Hippocampal formation (tissue), 2 donors: ENCODE results near the gene GTF2H2.
"Not testable (repeated sequence)": the region's sequence is repeated elsewhere in the genome, so short reads cannot be mapped to it uniquely, and the experiment has no call there.

ENCODE experiments used
- DNase-seq, 2 donors: peaks; one replicate each; lab custom pipeline; 2025; lab: John Stamatoyannopoulos, UW

The GTF2H2 gene

GRCh38 chr5:71067262-71067928 is at the start of gene GTF2H2:
Gene GTF2H2 (minus strand): TSS chr5:71067676. CDS start chr5:71062763, 4,913 bp downstream.
- not testable (repeated sequence) for DNase-seq

- not testable (repeated sequence) for DNase-seq
Observed at GRCh38 chr5:71109730-71110275, 42.3 kb upstream of the GTF2H2 start.

- not testable (repeated sequence) for DNase-seq
Observed at GRCh38 chr5:71099996-71100395, 32.5 kb upstream of the GTF2H2 start.

GRCh38 chr5:71097930-71098203 is 30.4 kb upstream of the GTF2H2 start:
- not testable (repeated sequence) for DNase-seq

- DNase-seq, result not testable (repeated sequence)
Observed at GRCh38 chr5:71097173-71097929, 29.9 kb upstream of the GTF2H2 start.

GRCh38 chr5:71089773-71090172 is 22.3 kb upstream of the GTF2H2 start:
- not testable (repeated sequence) for DNase-seq

GRCh38 chr5:71088754-71089153 is 21.3 kb upstream of the GTF2H2 start:
- DNase-seq, result not testable (repeated sequence)

- not testable (repeated sequence) for DNase-seq
Observed at GRCh38 chr5:71086145-71086544, 18.7 kb upstream of the GTF2H2 start.

- not testable (repeated sequence) for DNase-seq
Observed at GRCh38 chr5:71084280-71085063, 17.0 kb upstream of the GTF2H2 start.

GRCh38 chr5:71082898-71083297 is 15.4 kb upstream of the GTF2H2 start:
- not testable (repeated sequence) for DNase-seq

GRCh38 chr5:71082340-71082739 is 14.9 kb upstream of the GTF2H2 start:
- not testable (repeated sequence) for DNase-seq

- not testable (repeated sequence) for DNase-seq
Observed at GRCh38 chr5:71061322-71061721, 6.2 kb downstream of the GTF2H2 start.

GRCh38 chr5:71059426-71059825 is 8.1 kb downstream of the GTF2H2 start:
- DNase-seq, result not testable (repeated sequence)

- not testable (repeated sequence) for DNase-seq
Observed at GRCh38 chr5:71044808-71045207, 22.7 kb downstream of the GTF2H2 start.

- DNase-seq, result not testable (repeated sequence)
Observed at GRCh38 chr5:71044128-71044527, 23.3 kb downstream of the GTF2H2 start.

GRCh38 chr5:71031046-71031776 is 36.3 kb downstream of the GTF2H2 start:
- not testable (repeated sequence) for DNase-seq

- DNase-seq, result not testable (repeated sequence)
Observed at GRCh38 chr5:71025289-71025953, 42.1 kb downstream of the GTF2H2 start, which contains the start of gene NAIP. Gene NAIP (minus strand): TSS chr5:71025339. CDS start chr5:71012915, 12,424 bp downstream.

GRCh38 chr5:71020643-71021042 is 46.8 kb downstream of the GTF2H2 start:
- DNase-seq, result not testable (repeated sequence)

- DNase-seq, result not testable (repeated sequence)
Observed at GRCh38 chr5:71018376-71019005, 49.0 kb downstream of the GTF2H2 start.

- no peak for DNase-seq
Observed at GRCh38 chr5:71014176-71014575, 53.3 kb downstream of the GTF2H2 start.
